Activated B cell treated with CpG ODN at 0.5 μM for 24 hours (primary cell): ENCODE data around the gene DCTN3. TPM values are rescaled to one million over a fixed set of nuclear protein-coding genes. Genes with fewer than 3 reads are reported as not detected.
A peak's percentile ranks its signal among the peaks of the same experiment; 100 is the strongest.

Experiments used
- ATAC-seq: fragments of 200-7000 bp; cut with Tn5 transposase; one replicate; pipeline ENCODE4 v1.10.0; 2021; ENCODE audit warnings: low read depth, mild to moderate bottlenecking, moderate library complexity
- CTCF ChIA-PET: fragments of 350-600 bp; sonication (Branson Sonifier 250); formaldehyde crosslinking; loops from one replicate; lab custom pipeline; 2021; ENCODE audit warnings: antibody characterized with exemption; lab: Charles Lee
- POLR2A ChIA-PET: fragments of 350-600 bp; sonication (Branson Sonifier 250); formaldehyde crosslinking; loops from one replicate; lab custom pipeline; 2021; ENCODE audit warnings: antibody characterized with exemption; lab: Charles Lee
- DNase-seq: peaks from one replicate; pipeline ENCODE4 v3.0.0; 2022
- H3K27ac Mint-ChIP-seq: one replicate; pipeline ENCODE4 v1.8.0; 2020; ENCODE audit warnings: mixed read lengths
- H3K27me3 Mint-ChIP-seq: one replicate; pipeline ENCODE4 v1.8.0; 2021; ENCODE audit warnings: mixed read lengths
- H3K36me3 Mint-ChIP-seq: one replicate; pipeline ENCODE4 v1.8.0; 2021; ENCODE audit warnings: low read depth, mixed read lengths
- H3K4me1 Mint-ChIP-seq: one replicate; pipeline ENCODE4 v1.8.0; 2021; ENCODE audit warnings: mixed read lengths
- H3K4me3 Mint-ChIP-seq: one replicate; pipeline ENCODE4 v1.8.0; 2020; ENCODE audit warnings: mild to moderate bottlenecking, mixed read lengths
- H3K9me3 Mint-ChIP-seq: one replicate; pipeline ENCODE4 v1.8.0; 2020; ENCODE audit warnings: mixed read lengths
- CTCF ChIP-seq: fragments of 200-600 bp; IDR thresholded peaks from one replicate; pipeline ENCODE4 v1.8.0; 2022; ENCODE audit warnings: antibody characterized with exemption, mild to moderate bottlenecking
- intact Hi-C: fragments of 100-400 bp; cut with micrococcal nuclease; formaldehyde crosslinking; loops from one replicate; pipeline ENCODE4 v1.15.1; 2024
- total RNA-seq: library from RNA; stranded (reverse); gene quantifications from 2 replicates; pipeline ENCODE4 v1.2.3, GENCODE V29; 2022

The DCTN3 gene
- total RNA-seq, 1 donor from 2014 or later = 63.9 TPM

- POLR2A ChIA-PET = no interaction called here
- ATAC-seq = no peak
- CTCF ChIA-PET = no interaction called here
These were observed 42.7 kb downstream of the DCTN3 start for GRCh38 chr9:34577400-34578240.

GRCh38 chr9:34576597-34577399 lies 43.5 kb downstream of the DCTN3 start:
- POLR2A ChIA-PET = no interaction called here
- no peaks in the 10 kb centered on the region for H3K9me3 Mint-ChIP-seq
- DNase-seq (no peak), ATAC-seq (no peak)
- no peak for TF ChIP-seq CTCF
- H3K4me1 Mint-ChIP-seq = peaks cover 16% of the 10 kb centered on the region
- H3K27ac Mint-ChIP-seq = no peak overlapping the region
- peaks cover 52% of the 10 kb centered on the region for H3K27me3 Mint-ChIP-seq
- CTCF ChIA-PET = interaction anchor here (0.8 kb wide), 1 partner anchor 15 kb away, joined by 3 read pairs; no protein-coding TSS in a partner anchor
- peak overlapping the region; percentile 70 for H3K4me3 Mint-ChIP-seq
- intact Hi-C loops = no loop called here
- no peaks in the 10 kb centered on the region for H3K36me3 Mint-ChIP-seq

More at GRCh38 chr9:34577400-34578240, 42.7 kb downstream of the DCTN3 start:
- Mint-ChIP-seq H3K9me3 (no peaks in the 10 kb centered on the region), H3K36me3 (no peaks in the 10 kb centered on the region), H3K27me3 (peaks cover 53% of the 10 kb centered on the region), H3K4me1 (peaks cover 12% of the 10 kb centered on the region), H3K27ac (no peak overlapping the region), H3K4me3 (peak overlapping the region; percentile 70)
- TF ChIP-seq CTCF = no peak
- intact Hi-C loops = no loop called here
- DNase-seq = no peak

- no peaks in the 10 kb centered on the region for H3K9me3 Mint-ChIP-seq
- POLR2A ChIA-PET = no interaction called here
- peaks cover 19% of the 10 kb centered on the region for H3K4me1 Mint-ChIP-seq
- no peak overlapping the region for H3K27ac Mint-ChIP-seq
- DNase-seq = no peak
- intact Hi-C loops = no loop called here
- CTCF ChIA-PET = interaction anchor here (0.8 kb wide), 1 partner anchor 15 kb away, joined by 3 read pairs; no protein-coding TSS in a partner anchor
- no peaks in the 10 kb centered on the region for H3K36me3 Mint-ChIP-seq
- no peak for TF ChIP-seq CTCF
- no peak for ATAC-seq
- H3K4me3 Mint-ChIP-seq = no peak overlapping the region
- peaks cover 46% of the 10 kb centered on the region for H3K27me3 Mint-ChIP-seq
These were observed 44.3 kb downstream of the DCTN3 start for GRCh38 chr9:34575862-34576596.

GRCh38 chr9:34575241-34575640 lies 45.1 kb downstream of the DCTN3 start:
- Mint-ChIP-seq H3K4me1 (peaks cover 19% of the 10 kb centered on the region), H3K4me3 (no peak overlapping the region), H3K9me3 (no peaks in the 10 kb centered on the region), H3K27me3 (peaks cover 38% of the 10 kb centered on the region), H3K27ac (no peak overlapping the region), H3K36me3 (no peaks in the 10 kb centered on the region)
- no peak for DNase-seq
- ChIA-PET POLR2A (no interaction called here), CTCF (no interaction called here)
- ATAC-seq = no peak
- intact Hi-C loops = no loop called here
- TF ChIP-seq CTCF = no peak
